Measurements from ENCODE around the gene APBB2.

The APBB2 gene

GRCh38 chr4:41199788-41200187, 14.6 kb downstream of the APBB2 start:
- Histone ChIP-seq H3K4me2 (ENCODE audit: low read length) (no peak overlapping the region), H3K27me3 (ENCODE audit: insufficient read depth, low read length) (no peaks in the 10 kb centered on the region)

GRCh38 chr4:41197996-41198395, 16.3 kb downstream of the APBB2 start:
- H3K79me2 ChIP-seq (ENCODE audit: insufficient read depth, low read length): no peaks in the 10 kb centered on the region
- H3K9ac ChIP-seq (ENCODE audit: low read length): no peak overlapping the region
- H4K20me1 ChIP-seq (ENCODE audit: insufficient read depth, low read length): no peaks in the 10 kb centered on the region
- no peaks in the 10 kb centered on the region for H3K9me3 ChIP-seq (ENCODE audit: low read length)
- no peak overlapping the region for H3K27ac ChIP-seq (ENCODE audit: low read depth, low read length, poor library complexity, severe bottlenecking)
- H3K9me2 ChIP-seq (ENCODE audit: low read depth, low read length): no peaks in the 10 kb centered on the region
- H3K36me3 ChIP-seq (ENCODE audit: insufficient read depth, low read length): no peaks in the 10 kb centered on the region
- no peak overlapping the region for H3K4me2 ChIP-seq (ENCODE audit: low read length)
- no peaks in the 10 kb centered on the region for H3F3A ChIP-seq (ENCODE audit: insufficient read depth, low read length)
- H3K27me3 ChIP-seq (ENCODE audit: insufficient read depth, low read length): no peaks in the 10 kb centered on the region
- H3K4me1 ChIP-seq (ENCODE audit: insufficient read depth, low read length, severe bottlenecking): no peaks in the 10 kb centered on the region
- H2AFZ ChIP-seq (ENCODE audit: low read length): no peak overlapping the region
- H3K4me3 ChIP-seq (ENCODE audit: low read depth, low read length, poor library complexity, severe bottlenecking): no peak overlapping the region
- TF ChIP-seq EZH2 (IDR thresholded peaks at IDR 0.05; ENCODE audit: borderline replicate concordance, low read length) (no peak), CTCF (IDR thresholded peaks at IDR 0.05; ENCODE audit: low read length) (no peak)

More at GRCh38 chr4:41199788-41200187, 14.6 kb downstream of the APBB2 start:
- Histone ChIP-seq H3K4me3 (ENCODE audit: low read depth, low read length, poor library complexity, severe bottlenecking) (no peak overlapping the region), H3K4me1 (ENCODE audit: insufficient read depth, low read length, severe bottlenecking) (no peaks in the 10 kb centered on the region), H3K9me2 (ENCODE audit: low read depth, low read length) (no peaks in the 10 kb centered on the region), H3F3A (ENCODE audit: insufficient read depth, low read length) (no peaks in the 10 kb centered on the region), H4K20me1 (ENCODE audit: insufficient read depth, low read length) (no peaks in the 10 kb centered on the region), H3K27ac (ENCODE audit: low read depth, low read length, poor library complexity, severe bottlenecking) (no peak overlapping the region), H3K9me3 (ENCODE audit: low read length) (no peaks in the 10 kb centered on the region), H3K9ac (ENCODE audit: low read length) (no peak overlapping the region), H3K36me3 (ENCODE audit: insufficient read depth, low read length) (no peaks in the 10 kb centered on the region), H2AFZ (ENCODE audit: low read length) (no peak overlapping the region), H3K79me2 (ENCODE audit: insufficient read depth, low read length) (no peaks in the 10 kb centered on the region)
- TF ChIP-seq CTCF (IDR thresholded peaks at IDR 0.05; ENCODE audit: low read length) (no peak), EZH2 (IDR thresholded peaks at IDR 0.05; ENCODE audit: borderline replicate concordance, low read length) (no peak)

- Histone ChIP-seq H4K20me1 (ENCODE audit: insufficient read depth, low read length) (no peaks in the 10 kb centered on the region), H3K9me2 (ENCODE audit: low read depth, low read length) (no peaks in the 10 kb centered on the region), H3K4me2 (ENCODE audit: low read length) (no peak overlapping the region), H3K4me3 (ENCODE audit: low read depth, low read length, poor library complexity, severe bottlenecking) (no peak overlapping the region), H3K79me2 (ENCODE audit: insufficient read depth, low read length) (no peaks in the 10 kb centered on the region), H2AFZ (ENCODE audit: low read length) (no peak overlapping the region), H3K9ac (ENCODE audit: low read length) (no peak overlapping the region), H3K27ac (ENCODE audit: low read depth, low read length, poor library complexity, severe bottlenecking) (no peak overlapping the region), H3F3A (ENCODE audit: insufficient read depth, low read length) (no peaks in the 10 kb centered on the region), H3K27me3 (ENCODE audit: insufficient read depth, low read length) (no peaks in the 10 kb centered on the region), H3K9me3 (ENCODE audit: low read length) (no peaks in the 10 kb centered on the region), H3K4me1 (ENCODE audit: insufficient read depth, low read length, severe bottlenecking) (no peaks in the 10 kb centered on the region), H3K36me3 (ENCODE audit: insufficient read depth, low read length) (no peaks in the 10 kb centered on the region)
- no peak for TF ChIP-seq EZH2 (IDR thresholded peaks at IDR 0.05; ENCODE audit: borderline replicate concordance, low read length)
- no peak for TF ChIP-seq CTCF (IDR thresholded peaks at IDR 0.05; ENCODE audit: low read length)
Measured at GRCh38 chr4:41197495-41197894, 16.8 kb downstream of the APBB2 start.

Data from OCI-LY1 (cell line).